Muscle layer of colon (tissue), 2 donors: Measurements from ENCODE around the gene NRL.

Source experiments
- H3K27ac ChIP-seq: one replicate; pipeline ENCODE4 v1.7.0; 2013; ENCODE audit warnings: low read depth, mild to moderate bottlenecking, low read length, moderate library complexity
- H3K27me3 ChIP-seq, 2 donors: one replicate each; pipeline ENCODE4 v1.7.0; 2013; ENCODE audit warnings: low read length in 2 of 2, mild to moderate bottlenecking in 2 of 2; ENCODE audit not compliant: insufficient read depth in 2 of 2, control insufficient read depth in 1 of 2
- H3K36me3 ChIP-seq: one replicate; pipeline ENCODE4 v1.7.0; 2013; ENCODE audit warnings: mild to moderate bottlenecking, low read length; ENCODE audit not compliant: insufficient read depth
- H3K4me1 ChIP-seq: one replicate; pipeline ENCODE4 v1.7.0; 2013; ENCODE audit warnings: mild to moderate bottlenecking, low read length; ENCODE audit not compliant: insufficient read depth
- H3K4me3 ChIP-seq, 2 donors: one replicate each; pipeline ENCODE4 v1.7.0; 2013; ENCODE audit warnings: low read length in 2 of 2, low read depth in 1 of 2, mild to moderate bottlenecking in 1 of 2, moderate library complexity in 1 of 2
- H3K9ac ChIP-seq: one replicate; pipeline ENCODE4 v1.7.0; 2013; ENCODE audit warnings: low read length
- H3K9me3 ChIP-seq: one replicate; pipeline ENCODE4 v1.7.0; 2013; ENCODE audit warnings: mild to moderate bottlenecking, low read length
- donor health status: abdominal sarcoma.
- donor health status: Adenocarcinoma of cecum.

NRL gene

DNA sequence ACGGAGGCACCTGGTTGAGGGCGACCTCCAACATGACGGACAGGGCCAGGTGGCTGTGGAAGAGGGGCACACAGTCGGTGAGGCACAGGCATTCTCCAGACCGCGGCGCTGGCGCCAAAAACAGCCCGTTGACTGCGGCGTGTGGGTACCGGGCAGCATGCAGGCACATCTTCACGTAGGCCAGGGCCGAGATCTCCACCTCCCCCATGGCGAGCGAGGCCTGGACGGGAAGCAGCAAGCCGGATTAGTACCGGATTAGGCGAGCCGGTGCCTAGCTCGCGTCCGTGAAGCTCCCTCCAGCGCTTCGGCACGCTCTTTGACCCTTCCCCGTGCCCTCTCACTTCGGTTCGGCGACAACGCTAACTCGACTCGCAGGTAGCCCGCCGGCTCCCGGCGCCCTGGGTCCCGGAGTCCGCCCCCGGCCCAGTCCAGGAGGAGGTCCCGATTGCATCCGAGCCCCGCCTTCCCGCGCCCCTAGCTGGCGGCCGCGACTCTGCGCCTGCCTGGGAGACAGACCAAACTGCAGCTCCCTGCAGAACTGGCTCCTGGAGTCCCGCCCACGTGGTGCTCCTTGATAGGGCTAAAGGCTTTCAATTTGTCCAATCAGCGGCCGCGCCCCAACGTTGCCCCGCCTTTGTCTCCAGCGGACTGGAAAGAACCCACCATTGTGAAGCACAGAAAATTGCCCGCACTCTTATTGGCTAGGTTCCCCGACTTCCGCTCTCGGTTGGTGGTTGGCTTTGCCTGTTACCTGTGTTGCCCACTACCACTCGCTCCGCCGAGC, 26.5 kb upstream of the NRL start, which contains the start of gene EMC9:
Gene EMC9 (minus strand): TSS at position 495 of the 784 bp plus-strand sequence. CDS start 287 bp downstream, at position 208.
- Histone ChIP-seq H3K4me3 (peak within 1 kb of the TSS; percentile 76 to 85), H3K27ac (peak within 1 kb of the TSS; percentile 96), H3K4me1 (peaks cover 28% of the 10 kb centered on the region), H3K36me3 (peaks cover 40% of the 10 kb centered on the region), H3K9me3 (no peaks in the 10 kb centered on the region), H3K9ac (peak within 1 kb of the TSS; percentile 49), H3K27me3 (no peaks in the 10 kb centered on the region)

DNA sequence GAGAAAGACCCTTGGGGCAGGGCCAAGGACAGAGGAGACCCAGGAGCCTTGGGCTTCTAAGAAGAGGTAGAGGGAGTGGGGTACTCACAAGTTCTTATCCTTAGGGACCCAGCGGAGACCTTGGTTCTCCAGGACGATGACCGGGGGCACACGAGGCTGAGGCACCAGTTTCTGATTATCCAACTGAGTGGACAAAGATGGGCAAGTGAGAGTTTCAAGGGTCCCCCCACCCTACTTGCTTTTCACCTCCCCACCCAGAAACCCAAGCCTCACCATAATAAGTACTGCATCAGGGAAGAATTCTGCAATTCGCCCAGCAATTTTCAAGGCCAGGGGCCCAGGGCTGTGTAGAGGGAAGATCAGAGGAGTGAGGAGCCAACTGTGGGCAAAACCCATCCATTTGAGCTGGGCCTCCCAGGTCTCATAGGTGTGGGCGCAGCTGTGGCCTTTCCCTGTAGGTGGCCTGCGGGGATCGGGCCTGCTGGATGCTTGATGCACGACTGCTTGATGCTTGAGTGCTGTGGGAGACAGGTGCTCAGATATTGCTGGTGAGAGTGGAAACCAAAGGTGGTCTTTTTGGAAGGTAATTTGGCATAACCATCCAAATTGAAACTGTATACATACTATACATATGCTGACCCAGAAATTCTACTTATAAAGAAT, 24.7 kb upstream of the NRL start:
- Histone ChIP-seq H3K9ac (no peak overlapping the region), H3K36me3 (peaks cover 40% of the 10 kb centered on the region), H3K27me3 (no peaks in the 10 kb centered on the region), H3K4me1 (peaks cover 23% of the 10 kb centered on the region), H3K27ac (no peak overlapping the region), H3K9me3 (no peaks in the 10 kb centered on the region), H3K4me3 (no peak overlapping the region)

DNA sequence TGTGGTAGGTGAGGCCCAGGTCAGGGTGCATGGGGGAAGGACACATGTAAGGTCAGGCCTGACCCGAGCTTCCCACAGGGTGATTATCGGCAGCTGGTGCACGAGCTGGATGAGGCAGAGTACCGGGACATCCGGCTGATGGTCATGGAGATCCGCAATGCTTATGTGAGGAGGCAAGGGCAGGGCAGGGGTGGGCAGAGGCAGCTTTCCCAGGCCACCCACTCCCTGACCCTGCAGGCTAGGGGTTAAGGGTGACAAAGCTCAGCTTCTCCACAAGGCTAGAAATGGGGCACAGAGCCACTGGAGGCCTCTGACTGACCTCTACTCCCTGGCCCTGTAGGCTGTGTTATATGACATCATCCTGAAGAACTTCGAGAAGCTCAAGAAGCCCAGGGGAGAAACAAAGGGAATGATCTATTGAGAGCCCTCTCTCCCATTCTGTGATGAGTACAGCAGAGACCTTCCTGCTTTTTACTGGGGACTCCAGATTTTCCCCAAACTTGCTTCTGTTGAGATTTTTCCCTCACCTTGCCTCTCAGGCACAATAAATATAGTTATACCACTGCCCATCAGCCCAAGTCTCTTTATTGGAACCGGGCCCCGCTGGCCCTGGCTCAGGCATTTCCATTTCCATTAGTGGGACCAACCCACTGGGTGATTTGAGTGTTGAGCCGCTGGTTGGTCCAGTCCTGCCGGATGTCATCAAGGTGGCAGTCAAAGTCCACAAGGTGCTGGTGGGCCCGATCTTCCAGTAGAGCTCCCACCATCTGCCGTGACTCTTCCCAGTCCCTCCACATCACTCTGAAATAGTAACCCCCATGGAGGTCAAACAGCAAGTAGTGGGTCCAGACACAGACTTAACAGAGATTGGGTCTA, 23.9 kb upstream of the NRL start:
- Histone ChIP-seq H3K27ac (no peak overlapping the region), H3K27me3 (no peaks in the 10 kb centered on the region), H3K36me3 (peaks cover 33% of the 10 kb centered on the region), H3K4me3 (no peak overlapping the region), H3K4me1 (peaks cover 23% of the 10 kb centered on the region), H3K9ac (no peak overlapping the region), H3K9me3 (no peaks in the 10 kb centered on the region)

DNA sequence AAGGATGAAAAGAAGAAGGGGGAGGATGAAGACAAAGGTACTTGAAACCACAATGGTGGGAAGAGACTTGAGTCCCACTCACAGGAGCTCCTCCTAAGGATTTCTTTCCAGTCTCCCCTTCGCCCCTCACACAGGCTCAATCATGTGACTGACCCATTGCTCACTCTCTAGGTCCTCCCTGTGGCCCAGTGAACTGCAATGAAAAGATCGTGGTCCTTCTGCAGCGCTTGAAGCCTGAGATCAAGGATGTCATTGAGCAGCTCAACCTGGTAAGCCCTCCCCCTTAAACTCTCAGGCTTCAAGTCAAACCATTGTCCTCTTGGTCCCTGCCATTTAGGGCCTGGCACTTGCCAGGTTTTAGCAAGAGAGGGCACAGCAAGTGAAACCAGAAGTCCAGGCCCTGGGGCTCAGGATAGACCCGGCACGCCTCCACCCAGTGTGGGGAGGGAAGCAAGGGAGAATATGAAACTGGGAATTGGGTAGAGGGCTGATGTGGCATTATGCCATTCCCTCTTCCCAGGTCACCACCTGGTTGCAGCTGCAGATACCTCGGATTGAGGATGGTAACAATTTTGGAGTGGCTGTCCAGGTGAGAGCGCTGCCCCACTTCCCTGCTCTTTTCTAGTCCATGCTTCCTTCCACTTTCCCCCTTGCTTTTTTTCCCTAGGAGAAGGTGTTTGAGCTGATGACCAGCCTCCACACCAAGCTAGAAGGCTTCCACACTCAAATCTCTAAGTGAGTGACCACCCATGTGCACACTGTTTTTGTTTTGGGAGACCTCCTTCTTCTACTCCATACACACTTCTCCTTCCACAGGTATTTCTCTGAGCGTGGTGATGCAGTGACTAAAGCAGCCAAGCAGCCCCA, 23.0 kb upstream of the NRL start:
- H3K36me3 ChIP-seq: peaks cover 27% of the 10 kb centered on the region
- no peaks in the 10 kb centered on the region for H3K9me3 ChIP-seq
- H3K4me1 ChIP-seq: peaks cover 23% of the 10 kb centered on the region
- H3K27me3 ChIP-seq: no peaks in the 10 kb centered on the region
- H3K27ac ChIP-seq: no peak overlapping the region
- peak overlapping the region in 1 of 2 donors; percentile 63 for H3K4me3 ChIP-seq
- peak overlapping the region; percentile 49 for H3K9ac ChIP-seq

DNA sequence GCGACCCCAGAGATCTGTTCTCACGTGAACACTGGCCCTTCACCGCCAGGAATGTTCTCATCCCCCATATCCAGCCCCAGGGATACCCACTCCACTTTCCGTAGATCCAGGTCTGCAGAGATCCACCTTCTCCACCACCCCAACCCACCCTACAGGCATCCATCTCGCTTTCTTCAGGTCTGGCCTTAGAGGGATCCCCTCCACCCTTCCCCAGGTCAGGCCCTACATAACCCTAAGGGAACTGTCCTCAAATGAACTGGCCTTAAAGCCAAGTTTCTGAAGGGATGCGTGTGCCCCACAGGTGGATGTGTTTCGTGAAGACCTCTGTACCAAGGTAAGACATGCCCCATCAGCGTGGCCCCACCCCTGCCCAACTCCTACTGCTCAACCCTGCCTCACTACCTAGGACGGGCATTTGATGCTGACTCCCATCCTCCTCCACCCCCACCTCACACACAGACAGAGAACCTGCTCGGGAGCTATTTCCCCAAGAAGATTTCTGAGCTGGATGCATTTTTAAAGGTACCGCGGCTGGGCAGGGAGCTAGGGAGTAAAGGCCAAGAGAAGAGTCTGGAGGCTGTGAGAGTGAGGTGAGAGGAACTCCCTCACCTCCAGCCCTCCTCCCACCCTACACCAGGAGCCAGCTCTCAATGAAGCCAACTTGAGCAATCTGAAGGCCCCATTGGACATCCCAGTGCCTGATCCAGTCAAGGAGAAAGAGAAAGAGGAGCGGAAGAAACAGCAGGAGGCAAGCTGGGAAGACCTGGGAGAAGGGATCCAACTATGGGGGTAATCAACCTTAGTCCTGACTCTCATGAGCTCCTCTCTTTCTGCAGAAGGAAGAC, 22.2 kb upstream of the NRL start:
- H3K27me3 ChIP-seq: no peaks in the 10 kb centered on the region
- H3K4me3 ChIP-seq: peak overlapping the region; percentile 63 to 85
- H3K9ac ChIP-seq: peak overlapping the region; percentile 49
- H3K9me3 ChIP-seq: no peaks in the 10 kb centered on the region
- H3K36me3 ChIP-seq: peaks cover 27% of the 10 kb centered on the region
- peak overlapping the region; percentile 99 for H3K27ac ChIP-seq
- H3K4me1 ChIP-seq: peaks cover 19% of the 10 kb centered on the region

DNA sequence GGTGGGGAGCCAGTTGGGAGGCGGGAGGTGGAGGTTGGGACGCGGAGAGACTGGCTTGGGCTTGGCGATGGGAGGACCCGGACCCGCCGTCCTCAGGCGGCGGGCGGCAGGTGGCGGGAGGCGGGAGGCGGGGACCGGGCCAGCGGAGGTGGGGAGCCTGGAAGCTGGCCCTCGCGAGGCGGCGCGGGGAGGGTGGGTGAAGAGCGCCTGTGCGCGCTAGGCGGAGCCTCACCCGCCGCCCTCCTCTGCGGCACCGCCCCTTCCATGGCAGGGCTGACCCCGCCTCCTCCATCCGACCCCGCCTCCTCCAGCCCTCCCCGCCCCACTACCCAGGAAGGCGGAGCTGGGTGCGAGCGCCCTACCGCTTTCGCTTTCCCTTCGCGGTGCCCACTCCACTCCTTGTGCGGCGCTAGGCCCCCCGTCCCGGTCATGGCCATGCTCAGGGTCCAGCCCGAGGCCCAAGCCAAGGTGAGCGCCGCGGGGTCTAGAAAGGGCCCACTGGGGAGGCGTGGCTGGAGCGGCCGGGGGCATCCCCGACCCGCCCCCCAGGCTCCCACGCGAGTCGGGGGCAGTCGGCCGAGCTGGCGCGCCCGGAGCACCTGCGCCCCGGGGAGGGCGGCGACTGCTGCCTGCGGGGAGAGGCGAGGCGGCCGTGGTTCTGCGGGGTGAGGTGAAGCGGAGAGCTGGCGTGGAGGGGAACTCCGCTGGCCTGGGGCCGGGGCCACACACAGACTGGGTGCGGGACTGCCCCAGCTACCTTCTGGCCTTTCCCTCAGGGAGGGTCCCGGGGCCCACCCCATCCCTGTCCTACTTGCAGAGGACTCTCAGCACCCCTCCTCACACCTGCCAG, 21.3 kb upstream of the NRL start, which contains the start of gene PSME1:
Gene PSME1 (plus strand): TSS at position 361 of the 850 bp plus-strand sequence. CDS start 69 bp downstream, at position 430.
- Histone ChIP-seq H3K4me3 (peak within 1 kb of the TSS; percentile 63 to 85), H3K9ac (peak within 1 kb of the TSS; percentile 49)

DNA sequence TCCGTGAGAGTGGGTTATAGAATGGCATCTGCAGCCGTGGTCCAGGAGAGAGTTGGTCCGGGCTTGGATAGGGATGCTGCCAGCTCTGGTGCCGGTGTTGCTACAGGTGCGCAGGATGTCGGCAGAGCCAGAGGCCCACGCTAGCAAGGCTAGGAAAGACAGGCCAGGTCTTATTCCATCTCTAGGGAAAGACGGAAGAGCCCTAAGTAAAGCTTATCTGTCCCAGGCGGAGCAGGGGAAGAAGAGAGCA, 20.8 kb upstream of the NRL start:
- Histone ChIP-seq H3K9me3 (no peaks in the 10 kb centered on the region), H3K27ac (peak overlapping the region; percentile 76), H3K4me3 (peak overlapping the region; percentile 63 to 85), H3K36me3 (peaks cover 27% of the 10 kb centered on the region), H3K9ac (no peak overlapping the region), H3K4me1 (peaks cover 17% of the 10 kb centered on the region), H3K27me3 (no peaks in the 10 kb centered on the region)

More for the DNA sequence above, 21.3 kb upstream of the NRL start, which contains the start of gene PSME1:
- Histone ChIP-seq H3K27me3 (no peaks in the 10 kb centered on the region), H3K36me3 (peaks cover 27% of the 10 kb centered on the region), H3K27ac (peak within 1 kb of the TSS; percentile 99), H3K4me1 (peaks cover 17% of the 10 kb centered on the region), H3K9me3 (no peaks in the 10 kb centered on the region)

DNA sequence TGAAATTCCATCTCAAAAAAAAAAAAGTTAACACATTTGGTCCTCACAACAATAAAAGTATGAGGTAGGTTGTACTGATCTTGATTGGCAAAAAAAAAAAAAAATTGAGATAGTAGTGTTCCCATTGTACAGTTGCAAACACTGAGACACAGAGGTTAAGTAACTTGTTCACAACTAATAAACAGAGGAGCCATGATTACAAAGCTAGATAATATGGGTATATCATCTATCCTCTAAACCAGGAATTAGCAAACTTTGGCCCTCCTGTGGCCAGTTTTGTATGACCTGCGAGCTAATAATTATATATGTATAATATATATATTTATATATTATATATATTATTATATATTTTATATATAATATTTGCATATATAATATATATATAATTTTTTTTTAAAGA, 19.0 kb upstream of the NRL start:
- Histone ChIP-seq H3K27ac (no peak overlapping the region), H3K36me3 (peaks cover 16% of the 10 kb centered on the region), H3K9ac (no peak overlapping the region), H3K4me3 (no peak overlapping the region), H3K9me3 (no peaks in the 10 kb centered on the region), H3K4me1 (peaks cover 17% of the 10 kb centered on the region), H3K27me3 (no peaks in the 10 kb centered on the region)

DNA sequence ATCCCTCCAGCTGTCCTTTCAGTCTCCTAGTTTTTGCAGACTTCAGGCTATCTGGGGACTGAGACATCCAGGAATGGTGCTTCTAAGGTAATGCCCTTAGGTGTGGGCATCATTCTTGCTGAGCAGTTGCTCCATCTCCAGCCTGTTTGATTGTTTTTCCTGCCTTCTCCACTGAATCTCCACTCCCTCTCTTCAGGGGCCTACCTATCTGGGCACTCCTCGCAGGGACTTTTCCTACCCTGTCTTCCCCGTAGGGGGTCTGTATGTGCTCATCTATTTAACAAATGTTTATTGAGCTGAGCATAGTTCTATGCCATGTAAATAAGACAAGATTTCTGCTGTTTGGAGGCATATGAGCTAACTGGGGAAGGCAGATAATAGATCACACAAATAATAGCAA, 18.2 kb upstream of the NRL start:
- Histone ChIP-seq H3K9ac (no peak overlapping the region), H3K9me3 (no peaks in the 10 kb centered on the region), H3K27me3 (no peaks in the 10 kb centered on the region), H3K4me3 (no peak overlapping the region), H3K36me3 (peaks cover 9% of the 10 kb centered on the region), H3K4me1 (peaks cover 17% of the 10 kb centered on the region), H3K27ac (no peak overlapping the region)
